ENCODE data around the gene NRXN2.

The NRXN2 gene

DNA sequence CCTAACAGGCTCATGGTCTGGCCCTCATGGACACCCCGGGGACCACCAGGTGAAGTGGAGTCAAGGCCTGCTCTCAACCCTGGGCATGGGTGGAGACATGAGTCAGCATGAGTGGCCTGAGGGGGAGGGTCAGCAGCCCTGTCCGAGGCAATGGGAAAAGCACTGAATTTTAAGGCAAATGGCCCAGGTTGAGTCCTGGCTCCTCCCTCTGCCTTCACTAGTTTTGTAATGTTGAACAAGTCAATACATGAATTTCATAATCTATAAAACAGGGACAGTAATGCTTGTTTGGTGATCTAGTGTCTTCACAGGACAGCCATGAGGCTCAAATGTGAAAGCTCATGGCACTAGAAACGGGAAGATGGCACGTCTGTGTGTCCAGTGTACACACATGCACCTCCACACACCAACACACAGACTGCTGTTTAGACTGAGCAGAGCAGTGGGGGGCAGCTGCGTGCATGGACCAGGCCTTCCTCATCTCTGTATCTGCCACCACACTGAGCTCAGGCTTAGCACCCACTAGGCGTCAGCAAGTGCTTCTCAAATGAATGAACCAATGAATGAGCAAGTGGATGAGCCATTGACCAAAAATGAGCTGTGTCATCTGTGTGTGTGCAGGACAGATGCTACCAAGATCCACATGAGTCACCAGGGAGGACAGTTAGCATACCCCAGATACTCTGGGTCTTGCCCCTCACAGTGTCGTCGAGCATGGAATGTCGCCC is 63.4 kb downstream of the NRXN2 start:
- peaks cover 81% of the 10 kb centered on the region for H3K27me3 ChIP-seq (replicated peaks; ENCODE audit: insufficient read depth, low read length)
- TF ChIP-seq, protein P1, sequence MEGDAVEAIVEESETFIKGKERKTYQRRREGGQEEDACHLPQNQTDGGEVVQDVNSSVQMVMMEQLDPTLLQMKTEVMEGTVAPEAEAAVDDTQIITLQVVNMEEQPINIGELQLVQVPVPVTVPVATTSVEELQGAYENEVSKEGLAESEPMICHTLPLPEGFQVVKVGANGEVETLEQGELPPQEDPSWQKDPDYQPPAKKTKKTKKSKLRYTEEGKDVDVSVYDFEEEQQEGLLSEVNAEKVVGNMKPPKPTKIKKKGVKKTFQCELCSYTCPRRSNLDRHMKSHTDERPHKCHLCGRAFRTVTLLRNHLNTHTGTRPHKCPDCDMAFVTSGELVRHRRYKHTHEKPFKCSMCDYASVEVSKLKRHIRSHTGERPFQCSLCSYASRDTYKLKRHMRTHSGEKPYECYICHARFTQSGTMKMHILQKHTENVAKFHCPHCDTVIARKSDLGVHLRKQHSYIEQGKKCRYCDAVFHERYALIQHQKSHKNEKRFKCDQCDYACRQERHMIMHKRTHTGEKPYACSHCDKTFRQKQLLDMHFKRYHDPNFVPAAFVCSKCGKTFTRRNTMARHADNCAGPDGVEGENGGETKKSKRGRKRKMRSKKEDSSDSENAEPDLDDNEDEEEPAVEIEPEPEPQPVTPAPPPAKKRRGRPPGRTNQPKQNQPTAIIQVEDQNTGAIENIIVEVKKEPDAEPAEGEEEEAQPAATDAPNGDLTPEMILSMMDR (IDR thresholded peaks at IDR 0.05; ENCODE audit: low read length): no peak
- no peak for TF ChIP-seq EZH2 (optimal IDR thresholded peaks at IDR 0.05; ENCODE audit: low read depth, low read length)
- no peak for TF ChIP-seq EZH2phosphoT487 (IDR thresholded peaks at IDR 0.05; ENCODE audit: low read length)
- no peaks in the 10 kb centered on the region for H3K4me1 ChIP-seq (ENCODE audit: low read length)
- no peak overlapping the region for H2AFZ ChIP-seq (ENCODE audit: low read length)
- H3K9ac ChIP-seq (ENCODE audit: low read length): no peak overlapping the region
- no peak overlapping the region for H3K27ac ChIP-seq (ENCODE audit: low read length)
- H3K36me3 ChIP-seq (replicated peaks; ENCODE audit: insufficient read depth, low read length): no peaks in the 10 kb centered on the region
- H3K9me2 ChIP-seq (replicated peaks; ENCODE audit: insufficient read depth, low read length): no peaks in the 10 kb centered on the region
- no peak for DNase-seq
- no peaks in the 10 kb centered on the region for H4K20me1 ChIP-seq (ENCODE audit: insufficient read depth, low read length)
- no peaks in the 10 kb centered on the region for H3F3A ChIP-seq (ENCODE audit: insufficient read depth, low read length)
- H3K4me3 ChIP-seq (ENCODE audit: low read length): no peak overlapping the region
- no peak overlapping the region for H3K4me2 ChIP-seq (ENCODE audit: low read depth, low read length)
- no peaks in the 10 kb centered on the region for H3K79me2 ChIP-seq (ENCODE audit: low read length)
- no peaks in the 10 kb centered on the region for H3K9me3 ChIP-seq (replicated peaks; ENCODE audit: insufficient read depth, low read length)

DNA sequence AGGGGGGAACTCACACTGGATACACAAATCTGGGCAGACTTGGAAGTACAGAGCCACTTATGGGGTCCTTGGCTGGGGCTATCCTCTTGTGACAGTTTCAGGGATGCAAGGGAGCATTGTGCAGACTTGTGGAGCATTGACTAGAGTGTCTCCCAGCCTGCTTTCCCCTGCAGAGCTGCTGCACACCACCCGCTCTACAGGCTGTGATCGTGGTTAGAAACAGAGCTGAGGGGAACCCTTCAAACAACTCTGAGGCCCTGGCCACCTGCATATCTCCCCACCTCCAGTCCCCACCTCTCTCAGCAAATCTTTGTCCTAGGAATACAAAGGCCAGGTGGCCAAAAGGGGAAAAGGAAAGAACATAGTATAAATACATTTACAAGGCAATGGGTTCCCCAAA is 64.7 kb downstream of the NRXN2 start:
- no peak overlapping the region for H2AFZ ChIP-seq (ENCODE audit: low read length)
- no peaks in the 10 kb centered on the region for H3F3A ChIP-seq (ENCODE audit: insufficient read depth, low read length)
- no peaks in the 10 kb centered on the region for H4K20me1 ChIP-seq (ENCODE audit: insufficient read depth, low read length)
- H3K36me3 ChIP-seq (replicated peaks; ENCODE audit: insufficient read depth, low read length): no peaks in the 10 kb centered on the region
- DNase-seq: no peak
- H3K9me3 ChIP-seq (replicated peaks; ENCODE audit: insufficient read depth, low read length): no peaks in the 10 kb centered on the region
- no peak overlapping the region for H3K4me2 ChIP-seq (ENCODE audit: low read depth, low read length)
- peaks cover 76% of the 10 kb centered on the region for H3K27me3 ChIP-seq (replicated peaks; ENCODE audit: insufficient read depth, low read length)
- TF ChIP-seq, protein P1 (IDR thresholded peaks at IDR 0.05; ENCODE audit: low read length): no peak
- no peak for TF ChIP-seq EZH2 (optimal IDR thresholded peaks at IDR 0.05; ENCODE audit: low read depth, low read length)
- no peak for TF ChIP-seq EZH2phosphoT487 (IDR thresholded peaks at IDR 0.05; ENCODE audit: low read length)
- H3K9ac ChIP-seq (ENCODE audit: low read length): no peak overlapping the region
- H3K4me3 ChIP-seq (ENCODE audit: low read length): no peak overlapping the region
- no peaks in the 10 kb centered on the region for H3K9me2 ChIP-seq (replicated peaks; ENCODE audit: insufficient read depth, low read length)
- H3K4me1 ChIP-seq (ENCODE audit: low read length): no peaks in the 10 kb centered on the region
- no peak overlapping the region for H3K27ac ChIP-seq (ENCODE audit: low read length)
- no peaks in the 10 kb centered on the region for H3K79me2 ChIP-seq (ENCODE audit: low read length)

DNA sequence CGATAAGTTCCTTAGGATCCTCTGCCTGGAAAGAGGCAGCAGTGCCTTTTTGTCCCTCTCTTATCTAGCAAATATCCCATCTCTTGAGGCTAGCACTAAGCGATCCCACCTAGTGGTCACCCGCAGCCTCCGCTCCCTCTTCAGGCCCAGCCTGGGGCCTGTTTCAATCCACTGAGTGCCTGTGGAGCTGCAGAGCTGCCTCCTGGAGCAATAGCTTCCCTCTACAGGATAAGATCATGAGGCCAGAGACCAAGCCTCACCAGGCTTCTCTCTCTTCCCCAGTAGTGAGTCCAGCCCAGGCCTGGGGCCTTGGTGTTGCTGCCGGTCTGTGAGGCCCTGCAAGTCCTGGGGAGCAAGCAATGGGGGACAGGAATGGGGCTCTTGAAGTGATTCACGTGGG is 66.1 kb downstream of the NRXN2 start:
- Histone ChIP-seq H3K36me3 (replicated peaks; ENCODE audit: insufficient read depth, low read length) (no peaks in the 10 kb centered on the region), H3K4me1 (ENCODE audit: low read length) (no peaks in the 10 kb centered on the region), H3K9me3 (replicated peaks; ENCODE audit: insufficient read depth, low read length) (no peaks in the 10 kb centered on the region), H3F3A (ENCODE audit: insufficient read depth, low read length) (no peaks in the 10 kb centered on the region), H3K79me2 (ENCODE audit: low read length) (no peaks in the 10 kb centered on the region), H3K4me2 (ENCODE audit: low read depth, low read length) (no peak overlapping the region), H2AFZ (ENCODE audit: low read length) (no peak overlapping the region), H3K27ac (ENCODE audit: low read length) (no peak overlapping the region), H3K9me2 (replicated peaks; ENCODE audit: insufficient read depth, low read length) (no peaks in the 10 kb centered on the region), H3K27me3 (replicated peaks; ENCODE audit: insufficient read depth, low read length) (peaks cover 64% of the 10 kb centered on the region), H4K20me1 (ENCODE audit: insufficient read depth, low read length) (no peaks in the 10 kb centered on the region), H3K9ac (ENCODE audit: low read length) (no peak overlapping the region), H3K4me3 (ENCODE audit: low read length) (no peak overlapping the region)
- DNase-seq: no peak
- no peak for TF ChIP-seq EZH2phosphoT487 (IDR thresholded peaks at IDR 0.05; ENCODE audit: low read length)
- TF ChIP-seq, protein P1 (IDR thresholded peaks at IDR 0.05; ENCODE audit: low read length): no peak
- TF ChIP-seq EZH2 (optimal IDR thresholded peaks at IDR 0.05; ENCODE audit: low read depth, low read length): no peak

Measured in MM.1S (cell line).